ENCODE measurements around the gene RFTN1. TPM values are rescaled to one million over a fixed set of nuclear protein-coding genes. Genes with fewer than 3 reads are reported as not detected.

Gene RFTN1
- total and polyA plus RNA-seq, 7 donors = 10.9 to 26.4 (median 22.2) TPM

DNA sequence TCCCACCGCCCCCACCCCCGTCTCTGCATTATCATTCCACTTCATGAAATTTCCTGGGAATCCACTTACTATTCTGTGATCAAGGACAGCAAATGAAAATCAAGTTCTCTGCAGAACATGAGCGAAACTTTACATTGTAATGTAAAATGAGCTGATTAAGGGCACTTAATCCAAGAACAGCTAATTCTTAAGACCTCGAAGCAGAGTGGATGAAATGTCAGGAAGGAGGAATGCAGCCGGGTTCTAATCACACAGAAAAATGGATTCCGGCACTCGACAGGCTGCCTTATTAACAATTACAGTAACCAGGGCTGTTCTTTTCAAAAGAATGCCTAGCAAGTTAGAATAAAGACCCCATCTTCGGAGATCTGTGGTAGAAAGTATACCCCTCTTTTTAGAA lies 57.5 kb downstream of the RFTN1 start:
- intact Hi-C loops (cut with DNase I) = no loop called here
- Histone ChIP-seq H3K27me3 (no peaks in the 10 kb centered on the region), H3K4me1 (peaks cover 0 to 9% (median 7%) of the 10 kb centered on the region in 4 donors), H3K36me3 (no peaks in the 10 kb centered on the region), H3K27ac (no peak overlapping the region), H3K4me3 (no peak overlapping the region), H3K9me3 (no peaks in the 10 kb centered on the region)
- DNase-seq = no peak
- WGBS, 2 donors = 92 to 94% methylated on average over 8 of the region's 8 CpGs
- TF ChIP-seq POLR2A (IDR thresholded peaks at IDR 0.05) (no peak), POLR2AphosphoS5 (IDR thresholded peaks at IDR 0.05) (no peak), EP300 (IDR thresholded peaks at IDR 0.05) (no peak)
- TF ChIP-seq, protein P1, sequence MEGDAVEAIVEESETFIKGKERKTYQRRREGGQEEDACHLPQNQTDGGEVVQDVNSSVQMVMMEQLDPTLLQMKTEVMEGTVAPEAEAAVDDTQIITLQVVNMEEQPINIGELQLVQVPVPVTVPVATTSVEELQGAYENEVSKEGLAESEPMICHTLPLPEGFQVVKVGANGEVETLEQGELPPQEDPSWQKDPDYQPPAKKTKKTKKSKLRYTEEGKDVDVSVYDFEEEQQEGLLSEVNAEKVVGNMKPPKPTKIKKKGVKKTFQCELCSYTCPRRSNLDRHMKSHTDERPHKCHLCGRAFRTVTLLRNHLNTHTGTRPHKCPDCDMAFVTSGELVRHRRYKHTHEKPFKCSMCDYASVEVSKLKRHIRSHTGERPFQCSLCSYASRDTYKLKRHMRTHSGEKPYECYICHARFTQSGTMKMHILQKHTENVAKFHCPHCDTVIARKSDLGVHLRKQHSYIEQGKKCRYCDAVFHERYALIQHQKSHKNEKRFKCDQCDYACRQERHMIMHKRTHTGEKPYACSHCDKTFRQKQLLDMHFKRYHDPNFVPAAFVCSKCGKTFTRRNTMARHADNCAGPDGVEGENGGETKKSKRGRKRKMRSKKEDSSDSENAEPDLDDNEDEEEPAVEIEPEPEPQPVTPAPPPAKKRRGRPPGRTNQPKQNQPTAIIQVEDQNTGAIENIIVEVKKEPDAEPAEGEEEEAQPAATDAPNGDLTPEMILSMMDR (IDR thresholded peaks at IDR 0.05) = no peak

DNA sequence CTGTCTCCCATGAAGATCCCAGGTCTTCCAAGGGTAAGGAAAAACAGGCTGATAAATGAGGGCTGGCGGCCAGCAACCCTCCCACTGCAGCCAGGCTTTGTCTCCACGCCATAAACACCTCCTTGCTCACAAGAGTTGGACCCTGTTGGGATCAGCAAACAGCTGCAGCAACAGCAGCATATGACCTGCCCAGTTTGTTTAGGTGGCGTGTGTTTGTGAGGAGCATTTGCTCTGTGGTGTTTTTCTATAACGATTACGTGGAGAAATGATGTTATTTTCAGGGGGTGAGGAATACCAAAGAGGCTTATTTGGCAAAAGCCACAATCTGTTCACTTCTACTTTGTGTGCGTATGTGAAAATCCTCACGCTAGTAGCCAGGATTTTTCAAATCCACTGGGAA lies 58.5 kb downstream of the RFTN1 start:
- Histone ChIP-seq H3K4me3 (no peak overlapping the region), H3K9me3 (no peaks in the 10 kb centered on the region), H3K27me3 (no peaks in the 10 kb centered on the region), H3K4me1 (peaks cover 0 to 9% (median 7%) of the 10 kb centered on the region in 4 donors), H3K36me3 (no peaks in the 10 kb centered on the region), H3K27ac (peak overlapping the region in 1 of 4 donors; percentile 35)
- WGBS, 2 donors = 83 to 87% methylated on average over 7 of the region's 7 CpGs
- TF ChIP-seq POLR2A (IDR thresholded peaks at IDR 0.05) (no peak), POLR2AphosphoS5 (IDR thresholded peaks at IDR 0.05) (no peak), EP300 (IDR thresholded peaks at IDR 0.05) (no peak)
- TF ChIP-seq, protein P1 (IDR thresholded peaks at IDR 0.05) = no peak
- intact Hi-C loops (cut with DNase I) = no loop called here
- no peak for DNase-seq

DNA sequence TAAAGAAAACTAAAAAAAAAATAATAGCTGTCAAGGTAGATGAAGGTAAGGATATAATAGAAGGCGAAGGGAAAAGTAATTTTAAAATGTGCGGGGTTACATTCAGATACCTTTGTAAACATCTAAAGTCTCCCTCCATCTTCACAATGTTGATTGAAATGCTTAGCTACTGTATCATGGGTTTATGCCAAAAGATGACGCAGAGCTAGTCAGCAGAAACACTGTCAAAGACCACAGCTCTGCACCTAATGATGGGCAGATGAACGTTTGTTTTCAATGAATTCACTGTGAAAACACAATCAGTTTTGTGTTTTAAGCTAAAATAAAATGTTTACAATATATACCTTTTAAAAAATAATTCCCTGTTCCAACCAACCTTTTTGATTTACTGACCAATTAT lies 61.2 kb downstream of the RFTN1 start:
- Histone ChIP-seq H3K27ac (no peak overlapping the region), H3K4me1 (peaks cover 0 to 24% (median 10%) of the 10 kb centered on the region in 4 donors), H3K36me3 (no peaks in the 10 kb centered on the region), H3K4me3 (no peak overlapping the region), H3K9me3 (no peaks in the 10 kb centered on the region), H3K27me3 (no peaks in the 10 kb centered on the region)
- TF ChIP-seq POLR2A (IDR thresholded peaks at IDR 0.05) (no peak), POLR2AphosphoS5 (IDR thresholded peaks at IDR 0.05) (no peak), EP300 (IDR thresholded peaks at IDR 0.05) (no peak)
- TF ChIP-seq, protein P1 (IDR thresholded peaks at IDR 0.05) = no peak
- intact Hi-C loops (cut with DNase I) = no loop called here
- DNase-seq = no peak
- WGBS, 2 donors = 76 to 82% methylated on average over 4 of the region's 4 CpGs

DNA sequence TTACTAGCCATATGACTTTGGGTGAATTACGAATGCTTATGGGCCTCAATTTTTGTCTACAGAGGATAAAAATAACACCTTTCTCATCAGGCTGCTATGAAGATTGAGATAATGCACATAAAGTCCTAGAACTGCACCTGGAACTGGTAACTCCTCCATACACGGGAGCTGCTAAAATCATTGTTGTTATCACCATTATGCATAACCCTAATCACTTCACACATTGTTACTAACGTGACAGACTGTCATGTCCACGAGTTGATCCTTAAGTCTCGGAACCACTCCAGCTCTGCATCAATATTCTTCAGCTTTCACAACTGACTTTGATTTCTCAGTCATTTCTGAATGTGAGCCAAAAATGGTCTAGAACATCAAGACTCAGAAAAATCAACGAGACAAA lies 64.1 kb downstream of the RFTN1 start:
- no peak for TF ChIP-seq POLR2A (IDR thresholded peaks at IDR 0.05)
- TF ChIP-seq, protein P1 (IDR thresholded peaks at IDR 0.05) = no peak
- TF ChIP-seq POLR2AphosphoS5 (IDR thresholded peaks at IDR 0.05) = no peak
- no peak for TF ChIP-seq EP300 (IDR thresholded peaks at IDR 0.05)
- 81 to 82% methylated on average over 6 of the region's 6 CpGs for WGBS, 2 donors
- Histone ChIP-seq H3K27ac (peak overlapping the region in 2 of 4 donors; percentile 55 to 65), H3K4me1 (peaks cover 0 to 16% (median 5%) of the 10 kb centered on the region in 4 donors), H3K27me3 (no peaks in the 10 kb centered on the region), H3K4me3 (no peak overlapping the region), H3K9me3 (no peaks in the 10 kb centered on the region), H3K36me3 (no peaks in the 10 kb centered on the region)
- intact Hi-C loops (cut with DNase I) = no loop called here
- no peak for DNase-seq

DNA sequence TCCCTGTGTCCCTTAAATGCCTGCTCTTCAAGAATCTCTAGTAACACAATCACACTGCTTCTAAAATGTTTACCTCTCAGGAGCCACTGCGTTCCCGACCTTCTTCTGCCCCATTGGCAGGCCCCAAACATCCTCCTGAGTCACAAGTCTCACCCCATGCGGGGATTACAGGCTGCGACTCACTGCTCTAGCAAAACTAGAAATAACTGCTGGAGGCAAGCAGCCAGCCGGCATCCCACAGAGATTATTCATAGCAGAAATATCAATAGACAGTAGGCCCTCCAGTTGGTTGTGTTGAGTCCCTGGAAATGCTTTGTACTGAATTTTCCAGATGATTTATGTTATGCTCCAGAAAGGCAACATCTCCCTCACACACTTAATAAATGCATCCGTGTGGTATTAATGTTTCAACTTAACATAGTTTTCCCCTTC lies 64.8 kb downstream of the RFTN1 start:
- intact Hi-C loops (cut with DNase I) = no loop called here

More for the DNA sequence above, 64.8 kb downstream of the RFTN1 start:
- no peaks in the 10 kb centered on the region for H3K36me3 ChIP-seq
- no peaks in the 10 kb centered on the region for H3K27me3 ChIP-seq
- WGBS, 2 donors = 61 to 75% methylated on average over 6 of the region's 6 CpGs
- TF ChIP-seq, protein P1 (IDR thresholded peaks at IDR 0.05) = no peak
- TF ChIP-seq POLR2A (IDR thresholded peaks at IDR 0.05) = no peak
- peak in 1 of 4 donors; percentile 20 for TF ChIP-seq POLR2AphosphoS5 (IDR thresholded peaks at IDR 0.05)
- TF ChIP-seq EP300 (IDR thresholded peaks at IDR 0.05) = no peak
- H3K4me3 ChIP-seq = no peak overlapping the region
- H3K9me3 ChIP-seq = no peaks in the 10 kb centered on the region
- peak overlapping the region in 3 of 4 donors; percentile 36 to 65 (median 55) for H3K27ac ChIP-seq
- peaks cover 0 to 16% (median 5%) of the 10 kb centered on the region in 4 donors for H3K4me1 ChIP-seq
- DNase-seq = peak; percentile 86

All from sigmoid colon (tissue), 7 donors.